ENCODE data around the gene PRM3.
A peak's percentile ranks its signal among the peaks of the same experiment; 100 is the strongest.

Gene PRM3

GRCh38 chr16:11272921-11273720 lies at the start of gene PRM3:
Gene PRM3, minus strand, starts transcription at chr16:11273629. Its CDS starts 34 bp downstream, at chr16:11273595.
- no peak for DNase-seq

DNA sequence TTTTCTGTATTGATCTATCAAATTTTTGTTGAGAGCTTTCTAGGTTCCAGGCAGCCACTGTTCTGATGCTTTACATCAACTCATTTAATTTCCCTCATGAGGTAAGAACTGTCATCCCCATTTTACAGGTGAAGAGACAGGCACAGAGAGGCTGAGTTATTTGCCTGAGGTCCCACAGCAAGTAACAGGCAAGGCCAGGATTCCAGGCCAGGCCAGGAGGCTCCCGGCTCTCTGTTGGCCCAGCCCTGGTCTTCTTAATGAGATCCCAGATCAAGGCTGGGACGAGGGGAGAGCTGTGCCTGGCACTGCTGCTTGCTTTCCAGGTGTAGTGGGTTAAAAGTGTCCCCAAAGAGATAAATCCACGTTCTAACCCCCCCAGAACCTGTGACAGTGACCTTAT lies 49.4 kb upstream of the PRM3 start:
- DNase-seq = no peak

GRCh38 chr16:11321662-11322061 lies 48.2 kb upstream of the PRM3 start:
- DNase-seq = no peak

- no peak for DNase-seq
Measured at GRCh38 chr16:11320170-11320569, 46.7 kb upstream of the PRM3 start.

DNA sequence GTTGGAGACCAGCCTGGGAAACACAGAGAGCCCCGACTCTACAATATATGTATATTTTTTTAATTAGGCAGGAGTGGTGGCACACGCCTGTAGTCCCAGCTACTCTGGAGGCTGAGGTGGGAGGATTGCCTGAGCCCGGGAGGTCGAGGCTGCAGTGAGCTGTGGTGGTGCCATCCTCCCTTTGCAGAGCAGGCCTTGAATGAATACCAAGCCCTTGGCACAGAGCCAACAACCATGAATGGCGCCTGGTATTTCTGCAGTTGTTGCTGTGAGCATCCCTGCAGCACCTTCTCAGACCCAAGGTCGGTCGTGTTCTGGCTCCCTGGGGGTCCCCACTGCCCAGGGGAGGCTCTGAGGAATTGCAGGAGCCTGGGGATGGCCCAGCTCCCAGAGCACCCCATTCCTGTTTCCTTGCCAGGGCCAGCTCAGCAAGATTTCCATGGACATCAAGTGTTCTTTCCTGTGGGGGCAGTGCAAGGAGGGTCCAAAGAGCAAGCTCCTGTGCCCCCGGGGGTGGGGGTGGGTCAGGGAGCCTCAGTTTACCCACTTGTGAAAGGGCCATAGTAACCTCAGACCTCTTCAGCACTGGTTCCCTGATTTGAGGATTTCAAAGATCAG lies 46.2 kb upstream of the PRM3 start:
- DNase-seq = peak; percentile 18

DNA sequence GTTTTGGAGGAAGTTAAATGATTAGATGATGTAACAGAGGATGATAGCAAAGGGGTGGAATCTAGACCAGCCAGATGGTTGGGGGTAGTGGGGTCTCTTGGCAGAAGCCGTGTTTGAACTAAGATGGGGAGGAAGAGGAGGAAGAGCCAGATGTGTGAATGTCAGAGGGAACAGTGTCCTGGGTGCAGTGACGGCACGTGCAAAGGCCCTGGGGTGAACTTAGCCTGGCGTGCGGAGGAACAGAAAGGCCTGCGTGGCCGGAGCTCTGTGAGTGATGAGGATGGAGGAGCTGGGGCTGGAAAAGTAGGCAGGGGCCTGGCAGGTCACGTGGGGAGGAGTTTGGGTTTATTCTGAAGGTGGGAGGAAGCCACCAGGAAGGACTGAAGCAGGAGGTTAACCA lies 45.4 kb upstream of the PRM3 start:
- no peak for DNase-seq

GRCh38 chr16:11316331-11317015 lies 43.0 kb upstream of the PRM3 start:
- no peak for DNase-seq

DNA sequence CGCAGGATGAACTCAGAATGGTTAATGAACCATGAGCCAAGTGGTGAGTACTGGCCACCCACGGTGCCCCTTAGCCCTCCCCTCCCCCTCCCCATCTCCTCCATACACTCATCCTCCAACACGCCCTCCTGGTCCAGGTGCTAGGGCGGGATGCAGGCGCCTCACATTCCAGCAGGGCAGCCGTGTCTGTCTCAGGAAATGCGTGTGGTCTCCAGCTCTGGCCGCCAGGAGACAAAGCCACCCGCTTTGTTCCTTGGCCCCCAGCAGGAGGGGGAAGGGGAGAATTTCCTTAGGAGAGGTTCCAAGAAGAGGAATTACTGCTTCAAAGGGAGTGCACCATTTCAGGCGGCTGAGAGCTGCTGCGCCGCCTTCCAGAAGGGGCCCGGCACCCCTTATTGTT lies 42.1 kb upstream of the PRM3 start:
- DNase-seq = no peak

DNA sequence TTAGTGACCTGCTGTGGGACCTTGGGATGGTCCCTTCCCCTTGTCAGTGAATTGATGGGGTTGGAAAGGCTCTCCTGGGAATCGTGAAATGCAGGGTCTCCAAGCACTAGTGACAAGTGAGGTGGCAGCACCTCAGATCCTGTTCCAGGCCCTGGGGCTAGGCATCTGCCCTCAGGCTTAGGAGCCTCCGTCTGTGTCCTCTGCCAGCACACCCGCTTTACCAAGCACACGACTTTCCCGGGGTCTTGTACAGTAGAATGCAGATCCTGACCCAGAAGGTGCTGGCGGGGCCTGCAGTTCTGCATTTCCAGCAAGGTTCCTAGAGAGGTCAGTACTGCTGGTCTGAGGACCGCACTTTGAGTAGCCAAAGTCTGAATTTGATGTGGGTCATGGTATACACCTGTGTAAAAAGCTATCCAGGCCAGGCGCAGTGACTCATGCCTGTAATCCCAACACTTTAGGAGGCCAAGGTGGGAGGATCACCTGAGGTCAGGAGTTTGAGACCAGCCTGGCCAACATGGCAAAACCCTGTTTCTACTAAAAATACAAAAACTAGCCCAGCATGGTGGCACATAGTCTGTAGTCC lies 41.0 kb upstream of the PRM3 start:
- no peak for DNase-seq

DNA sequence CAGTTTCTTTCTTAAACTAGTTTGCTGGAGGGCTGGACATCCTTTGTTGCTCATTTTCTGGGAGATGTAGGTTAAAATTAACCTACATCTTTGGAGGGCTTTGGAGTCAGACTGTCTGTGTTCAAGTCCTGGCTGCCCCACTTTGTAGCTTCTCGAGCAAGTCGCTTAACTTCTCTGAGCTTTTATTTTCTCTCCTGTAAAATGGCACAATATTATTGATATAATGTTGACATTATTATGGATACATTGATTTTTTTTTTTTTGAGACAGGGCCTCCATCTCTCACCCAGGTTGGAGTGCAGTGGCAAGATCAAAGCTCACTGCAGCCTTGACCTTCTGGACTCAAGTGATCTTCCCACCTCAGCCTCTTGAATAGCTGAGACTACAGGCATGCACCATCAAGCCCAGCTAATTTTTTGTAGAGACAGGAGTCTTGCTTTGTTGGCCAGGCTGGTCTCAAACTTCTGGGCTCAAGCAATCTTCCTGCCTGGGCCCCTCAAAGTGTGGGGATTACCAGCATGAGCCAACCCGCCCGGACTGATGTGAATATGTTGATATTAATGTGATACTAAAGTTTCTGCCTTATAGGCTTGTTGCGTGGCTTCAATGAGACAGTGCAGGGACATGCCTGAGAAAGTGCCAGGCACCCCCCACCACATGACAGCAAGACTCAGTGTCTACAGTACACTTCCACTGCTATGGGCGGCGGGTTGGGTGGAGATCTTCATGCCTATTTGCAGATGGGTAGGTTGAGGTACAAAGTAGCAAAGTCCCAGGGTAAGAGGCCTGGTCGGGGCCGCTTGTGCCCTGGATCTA lies 40.3 kb upstream of the PRM3 start:
- no peak for DNase-seq

GRCh38 chr16:11312718-11313492 lies 39.5 kb upstream of the PRM3 start:
- peak; percentile 5 for DNase-seq

GRCh38 chr16:11310997-11311561 lies 37.6 kb upstream of the PRM3 start:
- no peak for DNase-seq

DNA sequence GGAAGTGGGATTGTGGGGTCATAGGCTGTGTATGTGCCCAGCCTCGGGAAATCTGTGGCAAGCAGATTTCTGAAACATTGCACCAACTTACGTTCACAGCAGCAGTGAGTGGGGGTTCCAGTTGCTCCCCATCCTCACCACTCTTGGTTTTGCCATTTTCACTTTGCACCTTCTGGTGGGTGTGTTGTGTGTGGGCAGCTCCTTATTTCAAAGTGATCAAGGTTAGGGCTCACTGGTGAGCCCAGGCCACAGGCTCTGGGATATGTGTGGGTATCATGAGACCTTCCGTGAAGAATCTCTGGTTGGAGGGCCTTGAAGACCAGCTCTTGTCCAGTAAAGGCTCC lies 37.2 kb upstream of the PRM3 start:
- DNase-seq = no peak

- no peak for DNase-seq
Measured at GRCh38 chr16:11309895-11310633, 36.6 kb upstream of the PRM3 start.

DNA sequence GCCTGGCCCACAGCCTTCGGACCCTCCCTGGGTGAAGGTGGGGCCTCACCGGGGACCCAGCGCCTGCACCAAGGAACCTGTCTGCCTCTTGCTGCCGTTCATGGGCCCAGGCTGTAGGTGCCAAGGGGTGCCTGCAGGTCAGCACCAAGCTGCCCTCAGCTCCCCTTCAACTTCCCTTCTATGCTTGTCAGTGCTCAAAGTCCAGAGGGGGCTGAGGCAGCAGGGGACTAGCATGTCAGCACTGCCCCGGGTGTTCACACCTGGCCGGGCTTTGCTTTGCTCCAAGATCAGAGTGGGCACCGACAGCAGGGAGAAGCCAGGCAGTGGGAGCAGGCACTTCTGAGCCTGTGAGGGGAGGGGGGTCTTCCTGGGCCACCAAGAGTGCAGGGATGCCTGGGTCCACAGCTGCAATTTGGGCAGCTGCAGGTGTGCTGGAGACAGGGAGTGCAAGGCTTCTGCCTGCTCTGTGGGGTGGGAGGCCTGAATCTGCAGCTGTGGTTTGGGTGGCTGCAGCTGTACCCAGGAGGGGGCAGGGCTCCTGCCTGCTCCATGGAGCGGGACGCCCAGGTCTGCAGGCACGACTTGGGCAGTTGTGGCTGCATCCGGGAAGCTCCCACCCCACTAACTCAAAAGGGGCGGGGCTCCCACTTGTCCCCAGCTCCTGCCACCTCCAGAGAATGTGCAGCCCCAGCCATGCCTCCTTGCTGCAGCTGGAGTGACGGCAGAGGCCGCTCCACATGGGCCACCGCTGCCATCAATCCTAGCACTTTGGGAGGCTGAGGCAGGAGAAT lies 35.3 kb upstream of the PRM3 start:
- DNase-seq = no peak

GRCh38 chr16:11307639-11308492 lies 34.4 kb upstream of the PRM3 start:
- DNase-seq = no peak

DNA sequence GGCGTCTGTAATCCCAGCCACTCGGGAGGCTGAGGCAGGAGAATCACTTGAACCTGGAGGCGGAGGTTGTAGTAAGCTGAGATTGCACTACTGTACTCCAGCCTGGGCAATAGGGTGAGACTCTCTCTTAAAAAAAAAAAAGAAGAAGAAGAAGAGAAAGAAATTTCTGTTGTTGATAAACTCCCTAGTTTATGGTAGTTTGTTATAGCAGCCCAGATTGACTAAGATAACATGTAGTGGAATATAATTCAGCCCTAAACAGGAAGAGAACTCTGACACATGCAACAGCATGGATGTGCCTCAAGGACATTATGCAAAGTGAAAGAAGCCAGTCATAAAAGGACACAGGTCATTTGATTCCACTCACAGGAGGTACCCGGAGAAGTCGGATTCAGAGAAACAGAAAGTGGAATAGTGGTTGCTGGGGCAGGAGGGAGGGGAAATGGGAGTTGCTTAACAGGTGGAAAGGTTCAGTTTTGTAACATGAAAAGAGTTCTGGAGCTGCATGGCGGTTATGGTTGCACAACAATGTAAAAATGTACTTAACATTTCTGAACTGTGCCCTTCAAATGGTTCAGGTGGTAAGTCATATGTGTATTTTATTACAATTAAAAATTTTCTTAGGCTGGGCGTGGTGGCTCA lies 33.7 kb upstream of the PRM3 start:
- no peak for DNase-seq

DNA sequence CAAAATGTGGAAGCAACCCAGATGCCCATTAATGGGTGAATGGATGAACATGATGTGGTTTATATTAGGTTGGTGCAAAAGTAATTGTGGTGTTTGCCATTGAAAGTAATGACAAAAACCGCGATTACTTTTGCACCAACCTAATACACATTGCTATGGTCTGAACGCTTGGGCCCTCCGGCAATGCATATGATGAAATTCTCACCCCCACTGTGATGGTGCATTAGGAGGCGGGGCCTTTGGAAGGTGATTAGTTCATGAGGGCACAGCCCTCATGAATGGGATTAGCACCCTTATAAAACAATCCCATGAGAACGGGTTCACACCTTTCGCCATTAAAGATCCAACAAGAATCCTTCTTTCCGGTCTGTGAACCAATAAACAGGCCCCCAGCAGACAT lies 33.0 kb upstream of the PRM3 start:
- no peak for DNase-seq

Data from NCI-H1105 treated with DMSO at 0.1 percent for 48 hours (cell line).